Mesenchymal stem cell (in vitro differentiated cells and primary cell): ENCODE results near the gene DYNLRB1. TPM values are rescaled to one million over a fixed set of nuclear protein-coding genes. Genes with fewer than 3 reads are reported as not detected.
A peak's percentile ranks its signal among the peaks of the same experiment; 100 is the strongest.

Experiments
- DNase-seq: peaks from one replicate; pipeline ENCODE4 v3.0.0-alpha.2; 2013
- H2AFZ ChIP-seq: one replicate; pipeline ENCODE4 v1.6.1; 2013; ENCODE audit warnings: low read depth, mild to moderate bottlenecking, control low read depth, inconsistent platforms, low read length, moderate library complexity
- H2AK5ac ChIP-seq: 2 replicates; pipeline ENCODE4 v1.6.1; 2013; ENCODE audit warnings: low read length, moderate library complexity, mild to moderate bottlenecking, inconsistent platforms; ENCODE audit not compliant: severe bottlenecking
- H2BK120ac ChIP-seq: one replicate; pipeline ENCODE4 v1.6.1; 2013; ENCODE audit warnings: low read depth, mild to moderate bottlenecking, inconsistent platforms, low read length, moderate library complexity
- H2BK12ac ChIP-seq, 2 experiments: one replicate each; pipeline ENCODE4 v1.6.1; 2013; ENCODE audit warnings: inconsistent platforms in 2 of 2, low read length in 2 of 2, mild to moderate bottlenecking in 2 of 2, moderate library complexity in 2 of 2, control low read depth in 1 of 2
- H2BK15ac ChIP-seq: one replicate; pipeline ENCODE4 v1.6.1; 2013; ENCODE audit warnings: mild to moderate bottlenecking, low read depth, inconsistent platforms; ENCODE audit not compliant: poor library complexity, severe bottlenecking
- H2BK5ac ChIP-seq: 2 replicates; pipeline ENCODE4 v1.6.1; 2013; ENCODE audit warnings: low read depth, mild to moderate bottlenecking, low read length, control low read depth, inconsistent platforms; ENCODE audit not compliant: poor library complexity, severe bottlenecking
- H3K14ac ChIP-seq, 2 experiments: one replicate each; pipeline ENCODE4 v1.6.1; 2013; ENCODE audit warnings: inconsistent platforms in 2 of 2, low read length in 2 of 2, control low read depth in 1 of 2, mild to moderate bottlenecking in 1 of 2, moderate library complexity in 1 of 2
- H3K18ac ChIP-seq, 2 experiments: one replicate each; pipeline ENCODE4 v1.6.1; 2013; ENCODE audit warnings: inconsistent platforms in 2 of 2, low read length in 2 of 2, control low read depth in 1 of 2, low read depth in 1 of 2, mild to moderate bottlenecking in 1 of 2
- H3K23ac ChIP-seq, 2 experiments: one replicate each; pipeline ENCODE4 v1.6.1; 2013; ENCODE audit warnings: inconsistent platforms in 2 of 2, low read length in 2 of 2, mild to moderate bottlenecking in 2 of 2, moderate library complexity in 2 of 2, control low read depth in 1 of 2
- H3K27ac ChIP-seq: 2 replicates; pipeline ENCODE4 v1.5.1; 2013; ENCODE audit warnings: mild to moderate bottlenecking, moderate library complexity, low read length, control low read depth, inconsistent platforms; ENCODE audit not compliant: poor library complexity, severe bottlenecking
- H3K27me3 ChIP-seq, 2 experiments: 2 replicates each; pipeline versions ENCODE4 v1.6.1 to v1.7.0; 2013; ENCODE audit warnings: low read length in 2 of 2, mild to moderate bottlenecking in 2 of 2, moderate library complexity in 2 of 2, control low read depth in 1 of 2, inconsistent platforms in 1 of 2; ENCODE audit not compliant: control insufficient read depth in 1 of 2, insufficient read depth in 1 of 2
- H3K36me3 ChIP-seq, 2 experiments: 2 replicates each; pipeline versions ENCODE4 v1.6.1 to v1.7.0; 2013; ENCODE audit warnings: low read length in 2 of 2, control low read depth in 1 of 2, inconsistent platforms in 1 of 2, low read depth in 1 of 2, mild to moderate bottlenecking in 1 of 2; ENCODE audit not compliant: insufficient read depth in 2 of 2, control insufficient read depth in 1 of 2
- H3K4ac ChIP-seq, 2 experiments: one replicate each; pipeline ENCODE4 v1.6.1; 2013; ENCODE audit warnings: inconsistent platforms in 2 of 2, low read length in 2 of 2, mild to moderate bottlenecking in 2 of 2, moderate library complexity in 2 of 2, control low read depth in 1 of 2, low read depth in 1 of 2
- H3K4me1 ChIP-seq: 2 replicates; pipeline ENCODE4 v1.6.1; 2013; ENCODE audit warnings: low read depth, low read length, control low read depth; ENCODE audit not compliant: control insufficient read depth, insufficient read depth
- H3K4me2 ChIP-seq: 2 replicates; pipeline ENCODE4 v1.6.1; 2013; ENCODE audit warnings: low read length, mild to moderate bottlenecking, inconsistent platforms; ENCODE audit not compliant: poor library complexity, severe bottlenecking
- H3K4me3 ChIP-seq, 2 experiments: 2 replicates each; pipeline versions ENCODE4 v1.5.1 to v1.7.0; 2013; ENCODE audit warnings: low read length in 2 of 2, mild to moderate bottlenecking in 2 of 2, control low read depth in 1 of 2, low read depth in 1 of 2; ENCODE audit not compliant: insufficient read depth in 1 of 2
- H3K79me1 ChIP-seq: replicated peaks from 2 replicates; pipeline ENCODE4 v1.6.1; 2013; ENCODE audit warnings: mild to moderate bottlenecking, control low read depth, low read length, inconsistent platforms; ENCODE audit not compliant: poor library complexity, severe bottlenecking
- H3K9ac ChIP-seq: 2 replicates; pipeline ENCODE4 v1.7.0; 2013; ENCODE audit warnings: mild to moderate bottlenecking, low read length, moderate library complexity
- H3K9me3 ChIP-seq: 2 replicates; pipeline ENCODE4 v1.7.0; 2013; ENCODE audit warnings: mild to moderate bottlenecking, low read length; ENCODE audit not compliant: control insufficient read depth
- H4K8ac ChIP-seq: one replicate; pipeline ENCODE4 v1.6.1; 2013; ENCODE audit warnings: inconsistent platforms, mild to moderate bottlenecking, low read length, moderate library complexity
- H4K91ac ChIP-seq: one replicate; pipeline ENCODE4 v1.6.1; 2013; ENCODE audit warnings: mild to moderate bottlenecking, low read length, inconsistent platforms
- WGBS: methylation state at CpG from one replicate; pipeline ENCODE4 v1.1.7; 2013; ENCODE audit warnings: mixed read lengths; 5-methylcytosine and 5-hydroxymethylcytosine counted together
- polyA plus RNA-seq, 2 experiments: library from polyadenylated mRNA; stranded (reverse); fragments of 200-250 nt; gene quantifications; one replicate each; pipeline ENCODE4 v1.2.3, GENCODE V29; 2013

The DYNLRB1 gene
- polyA plus RNA-seq (2013, experiment 1 of 2) = 344 TPM
- 339 TPM for polyA plus RNA-seq (2013, experiment 2 of 2)

GRCh38 chr20:34516247-34517113 lies at the start of gene DYNLRB1:
DYNLRB1 (plus strand) TSS chr20:34516422; CDS start chr20:34516459, 37 bp downstream.
- Histone ChIP-seq H3K4me3 (peak within 1 kb of the TSS; percentile 85 to 99), H3K79me1 (peaks cover 5% of the 10 kb centered on the region), H3K23ac (peak within 1 kb of the TSS in 1 of 2 experiments; percentile 50), H4K8ac (peak within 1 kb of the TSS; percentile 93), H3K9me3 (no peaks in the 10 kb centered on the region), H3K36me3 (peaks cover 3 to 42% of the 10 kb centered on the region in 2 experiments), H2BK12ac (no peak within 1 kb of the TSS), H2BK15ac (peak within 1 kb of the TSS; percentile 63), H3K27me3 (no peaks in the 10 kb centered on the region), H3K4me1 (peaks cover 9% of the 10 kb centered on the region), H2BK5ac (peak within 1 kb of the TSS; percentile 70), H3K4me2 (peak within 1 kb of the TSS; percentile 71), H3K27ac (peak within 1 kb of the TSS; percentile 98), H2AFZ (no peak within 1 kb of the TSS), H3K18ac (peak within 1 kb of the TSS; percentile 97 to 98), H3K14ac (peak within 1 kb of the TSS in 1 of 2 experiments; percentile 95), H2BK120ac (peak within 1 kb of the TSS; percentile 92), H2AK5ac (peak within 1 kb of the TSS; percentile 80), H4K91ac (peak within 1 kb of the TSS; percentile 88), H3K4ac (peak within 1 kb of the TSS; percentile 76 to 99), H3K9ac (peak within 1 kb of the TSS; percentile 100)
- DNase-seq = peak; percentile 98
- WGBS = under 1% methylated on average over 57 of the region's 59 CpGs

DNA sequence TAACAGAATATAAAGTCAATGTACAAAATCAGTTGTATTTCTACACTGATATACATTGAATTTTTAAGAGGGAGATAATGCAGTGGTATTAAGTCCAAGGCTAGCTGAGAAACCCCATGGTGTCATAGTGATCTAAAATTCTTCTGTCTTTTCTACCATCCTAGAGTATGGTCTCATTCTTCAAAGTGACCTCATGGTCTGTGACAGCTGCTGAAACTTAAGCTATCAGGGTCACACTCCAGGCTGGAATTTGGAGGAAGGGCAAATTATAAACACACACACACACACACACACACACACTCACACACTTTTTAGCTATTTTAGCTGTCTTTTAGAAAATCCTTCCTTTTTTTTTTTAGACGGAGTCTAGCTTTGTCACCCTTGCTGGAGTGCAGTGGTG lies 47.3 kb upstream of the DYNLRB1 start:
- H2BK12ac ChIP-seq = no peak overlapping the region
- no peak overlapping the region for H3K14ac ChIP-seq
- H4K8ac ChIP-seq = no peak overlapping the region
- H4K91ac ChIP-seq = no peak overlapping the region
- H3K9me3 ChIP-seq = no peaks in the 10 kb centered on the region
- no peak overlapping the region for H2BK120ac ChIP-seq
- H2BK15ac ChIP-seq = no peak overlapping the region
- no peak overlapping the region for H3K4ac ChIP-seq
- no peak overlapping the region for H3K4me2 ChIP-seq
- H3K27me3 ChIP-seq = no peaks in the 10 kb centered on the region
- no peak overlapping the region for H2AFZ ChIP-seq
- H3K36me3 ChIP-seq = peaks cover 11 to 55% of the 10 kb centered on the region in 2 experiments
- peaks cover 2% of the 10 kb centered on the region for H3K4me1 ChIP-seq
- no peak overlapping the region for H3K23ac ChIP-seq
- DNase-seq = peak; percentile 24
- H2BK5ac ChIP-seq = no peak overlapping the region
- H3K79me1 ChIP-seq = peaks cover 15% of the 10 kb centered on the region
- H3K27ac ChIP-seq = no peak overlapping the region
- no peak overlapping the region for H3K4me3 ChIP-seq
- no peak overlapping the region for H3K9ac ChIP-seq
- WGBS = 78% methylated on average over 1 of the region's 1 CpG
- H2AK5ac ChIP-seq = no peak overlapping the region
- H3K18ac ChIP-seq = no peak overlapping the region

GRCh38 chr20:34472246-34472925 lies 43.8 kb upstream of the DYNLRB1 start:
- no peak overlapping the region for H3K23ac ChIP-seq
- H3K79me1 ChIP-seq = peaks cover 11% of the 10 kb centered on the region
- peak; percentile 68 for DNase-seq
- H3K4ac ChIP-seq = no peak overlapping the region
- H2AK5ac ChIP-seq = no peak overlapping the region
- H3K36me3 ChIP-seq = peaks cover 25 to 39% of the 10 kb centered on the region in 2 experiments
- H2BK120ac ChIP-seq = no peak overlapping the region
- H3K27ac ChIP-seq = peak overlapping the region; percentile 6
- H3K18ac ChIP-seq = no peak overlapping the region
- peaks cover 2% of the 10 kb centered on the region for H3K4me1 ChIP-seq
- no peak overlapping the region for H2BK5ac ChIP-seq
- H2BK12ac ChIP-seq = no peak overlapping the region
- H4K91ac ChIP-seq = no peak overlapping the region
- no peak overlapping the region for H2BK15ac ChIP-seq
- peak overlapping the region in 1 of 2 experiments; percentile 36 for H3K4me3 ChIP-seq
- no peaks in the 10 kb centered on the region for H3K27me3 ChIP-seq
- H3K9ac ChIP-seq = peak overlapping the region; percentile 62
- H4K8ac ChIP-seq = no peak overlapping the region
- 79% methylated on average over 5 of the region's 6 CpGs for WGBS
- no peak overlapping the region for H3K14ac ChIP-seq
- no peak overlapping the region for H2AFZ ChIP-seq
- H3K4me2 ChIP-seq = no peak overlapping the region
- H3K9me3 ChIP-seq = no peaks in the 10 kb centered on the region
